ENCODE data around the gene LRRN4.
A peak's percentile ranks its signal among the peaks of the same experiment; 100 is the strongest.

LRRN4 gene

GRCh38 chr20:6053064-6053775 is 640 bp downstream of the LRRN4 start:
- no peak overlapping the region for H3K27ac Mint-ChIP-seq
- DNase-seq = no peak
- H3K27me3 Mint-ChIP-seq = peaks cover 34 to 64% of the 10 kb centered on the region in 2 donors
- no peak for ATAC-seq (replicated peaks)
- peaks cover 4% of the 10 kb centered on the region in 2 donors for H3K36me3 Mint-ChIP-seq
- H3K4me1 Mint-ChIP-seq = peaks cover 6 to 15% of the 10 kb centered on the region in 2 donors
- H3K9me3 Mint-ChIP-seq = no peaks in the 10 kb centered on the region
- peak overlapping the region in 1 of 2 donors; percentile 2 for H3K4me3 Mint-ChIP-seq

GRCh38 chr20:6051505-6051904 is 2.4 kb downstream of the LRRN4 start:
- Mint-ChIP-seq H3K27me3 (peaks cover 27 to 52% of the 10 kb centered on the region in 2 donors), H3K4me3 (peak overlapping the region in 1 of 2 donors; percentile 75)
- peak; percentile 33 to 35 for ATAC-seq (replicated peaks)

GRCh38 chr20:6048391-6048790 is 5.5 kb downstream of the LRRN4 start:
- no peak for ATAC-seq (replicated peaks)
- peaks cover 6 to 15% of the 10 kb centered on the region in 2 donors for H3K4me1 Mint-ChIP-seq
- no peak overlapping the region for H3K27ac Mint-ChIP-seq
- no peak overlapping the region for H3K4me3 Mint-ChIP-seq
- peaks cover 21 to 33% of the 10 kb centered on the region in 2 donors for H3K27me3 Mint-ChIP-seq
- no peaks in the 10 kb centered on the region for H3K9me3 Mint-ChIP-seq
- DNase-seq = no peak
- H3K36me3 Mint-ChIP-seq = peaks cover 4 to 13% of the 10 kb centered on the region in 2 donors

More at GRCh38 chr20:6051505-6051904, 2.4 kb downstream of the LRRN4 start:
- Mint-ChIP-seq H3K27ac (no peak overlapping the region), H3K36me3 (peaks cover 4% of the 10 kb centered on the region in 2 donors), H3K4me1 (peaks cover 6 to 15% of the 10 kb centered on the region in 2 donors), H3K9me3 (no peaks in the 10 kb centered on the region)
- no peak for DNase-seq

- H3K27me3 Mint-ChIP-seq = peaks cover 13 to 18% of the 10 kb centered on the region in 2 donors
- DNase-seq (no peak), ATAC-seq (replicated peaks) (no peak)
- H3K4me1 Mint-ChIP-seq = no peaks in the 10 kb centered on the region
- peaks cover 19 to 29% of the 10 kb centered on the region in 2 donors for H3K36me3 Mint-ChIP-seq
- H3K4me3 Mint-ChIP-seq = no peak overlapping the region
- no peak overlapping the region for H3K27ac Mint-ChIP-seq
- no peaks in the 10 kb centered on the region for H3K9me3 Mint-ChIP-seq
Measured at GRCh38 chr20:6046432-6046831, 7.4 kb downstream of the LRRN4 start.

GRCh38 chr20:6045566-6045965 is 8.3 kb downstream of the LRRN4 start:
- peaks cover 8 to 10% of the 10 kb centered on the region in 2 donors for H3K27me3 Mint-ChIP-seq
- H3K4me3 Mint-ChIP-seq = no peak overlapping the region
- ATAC-seq (replicated peaks) (no peak), DNase-seq (no peak)
- H3K4me1 Mint-ChIP-seq = no peaks in the 10 kb centered on the region
- H3K27ac Mint-ChIP-seq = no peak overlapping the region
- H3K36me3 Mint-ChIP-seq = peaks cover 23 to 35% of the 10 kb centered on the region in 2 donors
- H3K9me3 Mint-ChIP-seq = no peaks in the 10 kb centered on the region

GRCh38 chr20:6044115-6044514 is 9.7 kb downstream of the LRRN4 start:
- Mint-ChIP-seq H3K36me3 (peaks cover 23 to 44% of the 10 kb centered on the region in 2 donors), H3K4me3 (no peak overlapping the region), H3K9me3 (no peaks in the 10 kb centered on the region), H3K27me3 (no peaks in the 10 kb centered on the region), H3K4me1 (no peaks in the 10 kb centered on the region), H3K27ac (no peak overlapping the region)
- DNase-seq (no peak), ATAC-seq (replicated peaks) (peak in 1 of 2 donors; percentile 34)

- Mint-ChIP-seq H3K27me3 (no peaks in the 10 kb centered on the region), H3K4me1 (no peaks in the 10 kb centered on the region), H3K9me3 (no peaks in the 10 kb centered on the region), H3K27ac (no peak overlapping the region), H3K36me3 (peaks cover 29 to 61% of the 10 kb centered on the region in 2 donors), H3K4me3 (no peak overlapping the region)
- no peak for ATAC-seq (replicated peaks)
- no peak for DNase-seq
Measured at GRCh38 chr20:6041808-6042265, 12.0 kb downstream of the LRRN4 start.

- DNase-seq = no peak
- H3K4me1 Mint-ChIP-seq = no peaks in the 10 kb centered on the region
- ATAC-seq (replicated peaks) = no peak
- no peak overlapping the region for H3K4me3 Mint-ChIP-seq
- peaks cover 29 to 63% of the 10 kb centered on the region in 2 donors for H3K36me3 Mint-ChIP-seq
- no peak overlapping the region for H3K27ac Mint-ChIP-seq
- no peaks in the 10 kb centered on the region for H3K27me3 Mint-ChIP-seq
- no peaks in the 10 kb centered on the region for H3K9me3 Mint-ChIP-seq
Measured at GRCh38 chr20:6040958-6041807, 12.7 kb downstream of the LRRN4 start.

- no peaks in the 10 kb centered on the region for H3K27me3 Mint-ChIP-seq
- H3K9me3 Mint-ChIP-seq = no peaks in the 10 kb centered on the region
- no peaks in the 10 kb centered on the region for H3K4me1 Mint-ChIP-seq
- H3K36me3 Mint-ChIP-seq = peaks cover 29 to 64% of the 10 kb centered on the region in 2 donors
- H3K4me3 Mint-ChIP-seq = no peak overlapping the region
- no peak overlapping the region for H3K27ac Mint-ChIP-seq
- DNase-seq (no peak), ATAC-seq (replicated peaks) (no peak)
Measured at GRCh38 chr20:6040540-6040939, 13.3 kb downstream of the LRRN4 start.

- no peak for ATAC-seq (replicated peaks)
- no peaks in the 10 kb centered on the region for H3K27me3 Mint-ChIP-seq
- no peak overlapping the region for H3K4me3 Mint-ChIP-seq
- DNase-seq = no peak
- peaks cover 29 to 66% of the 10 kb centered on the region in 2 donors for H3K36me3 Mint-ChIP-seq
- H3K27ac Mint-ChIP-seq = no peak overlapping the region
- peaks cover 0 to under 1% of the 10 kb centered on the region in 2 donors for H3K4me1 Mint-ChIP-seq
- no peaks in the 10 kb centered on the region for H3K9me3 Mint-ChIP-seq
Measured at GRCh38 chr20:6039766-6040165, 14.1 kb downstream of the LRRN4 start.

GRCh38 chr20:6038256-6038655 is 15.6 kb downstream of the LRRN4 start:
- Mint-ChIP-seq H3K4me1 (peaks cover 0 to 6% of the 10 kb centered on the region in 2 donors), H3K4me3 (no peak overlapping the region), H3K9me3 (no peaks in the 10 kb centered on the region), H3K27me3 (no peaks in the 10 kb centered on the region), H3K36me3 (peaks cover 42 to 69% of the 10 kb centered on the region in 2 donors), H3K27ac (no peak overlapping the region)
- DNase-seq (no peak), ATAC-seq (replicated peaks) (no peak)

GRCh38 chr20:6037082-6037481 is 16.8 kb downstream of the LRRN4 start:
- Mint-ChIP-seq H3K4me1 (peaks cover 0 to 6% of the 10 kb centered on the region in 2 donors), H3K27me3 (no peaks in the 10 kb centered on the region), H3K9me3 (no peaks in the 10 kb centered on the region), H3K27ac (no peak overlapping the region), H3K36me3 (peaks cover 39 to 69% of the 10 kb centered on the region in 2 donors), H3K4me3 (no peak overlapping the region)
- no peak for ATAC-seq (replicated peaks)
- no peak for DNase-seq

- Mint-ChIP-seq H3K36me3 (peaks cover 33 to 61% of the 10 kb centered on the region in 2 donors), H3K9me3 (no peaks in the 10 kb centered on the region), H3K27me3 (no peaks in the 10 kb centered on the region), H3K4me1 (peaks cover 0 to 6% of the 10 kb centered on the region in 2 donors), H3K4me3 (no peak overlapping the region), H3K27ac (no peak overlapping the region)
- DNase-seq (no peak), ATAC-seq (replicated peaks) (no peak)
Measured at GRCh38 chr20:6036213-6036612, 17.6 kb downstream of the LRRN4 start.

- Mint-ChIP-seq H3K9me3 (no peaks in the 10 kb centered on the region), H3K4me3 (no peak overlapping the region), H3K27ac (no peak overlapping the region), H3K36me3 (peaks cover 25 to 49% of the 10 kb centered on the region in 2 donors), H3K4me1 (peaks cover 0 to 6% of the 10 kb centered on the region in 2 donors), H3K27me3 (no peaks in the 10 kb centered on the region)
- DNase-seq = no peak
- ATAC-seq (replicated peaks) = no peak
Measured at GRCh38 chr20:6034134-6034969, 19.5 kb downstream of the LRRN4 start.
